SJSA1 (cell line): ENCODE results near the gene TBC1D2B. TPM values are rescaled to one million over a fixed set of nuclear protein-coding genes. Genes with fewer than 3 reads are reported as not detected.

Experiments used
- DNase-seq, 2 experiments: peaks; one replicate each; pipeline ENCODE4 v3.0.0-alpha.2; 2015 to 2020; ENCODE audit warnings: low spot score in 2 of 2, low read depth in 1 of 2
- H3K27ac ChIP-seq: fragments of 250-450 bp; sonication (Bioruptor Pico); 2 replicates; pipeline ENCODE4 v1.5.1; 2020; ENCODE audit warnings: mild to moderate bottlenecking, moderate library complexity
- H3K27me3 ChIP-seq: fragments of 250-450 bp; sonication (Bioruptor Pico); replicated peaks from 2 replicates; pipeline ENCODE4 v1.5.1; 2020; ENCODE audit warnings: mild to moderate bottlenecking, moderate library complexity
- H3K36me3 ChIP-seq: fragments of 250-450 bp; sonication (Bioruptor Pico); 2 replicates; pipeline ENCODE4 v1.5.1; 2020; ENCODE audit warnings: mild to moderate bottlenecking
- H3K4me1 ChIP-seq: fragments of 250-450 bp; sonication (Bioruptor Pico); replicated peaks from 2 replicates; pipeline ENCODE4 v1.6.1; 2021; ENCODE audit warnings: mild to moderate bottlenecking
- H3K4me3 ChIP-seq: fragments of 250-450 bp; sonication (Bioruptor Pico); 2 replicates; pipeline ENCODE4 v1.5.1; 2020; ENCODE audit warnings: mild to moderate bottlenecking
- H3K9me3 ChIP-seq: fragments of 250-450 bp; sonication (Bioruptor Pico); replicated peaks from 2 replicates; pipeline ENCODE4 v1.5.1; 2020; ENCODE audit warnings: mild to moderate bottlenecking
- total RNA-seq: library from RNA; depleted of rRNA; stranded (reverse); fragments of >200 nt; shearing (Covaris generic); gene quantifications from 2 replicates; pipeline ENCODE4 v1.2.3, GENCODE V29; 2014

Gene TBC1D2B
- total RNA-seq, 1 experiment from 2014 or later = 28.2 TPM

DNA sequence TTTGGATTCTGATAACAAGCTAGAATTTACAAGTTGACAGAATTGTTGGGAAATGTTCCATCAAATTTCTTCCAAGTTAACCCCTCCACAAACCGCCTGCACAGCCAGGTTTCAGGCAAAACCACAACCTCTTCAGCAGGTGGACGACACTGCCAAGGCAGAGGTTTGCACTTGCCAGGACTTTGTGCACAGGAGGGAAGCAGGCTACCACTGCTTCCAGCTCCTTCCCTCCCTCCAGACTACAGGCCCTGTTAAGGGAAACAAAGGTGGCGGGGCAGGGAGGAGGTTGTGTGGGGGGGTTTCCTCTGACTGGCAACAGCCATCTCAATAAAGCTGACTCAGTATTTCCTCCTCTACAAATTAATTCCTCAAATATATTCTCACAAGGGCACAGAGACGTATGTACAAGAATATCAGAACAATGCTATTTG is 42.2 kb downstream of the TBC1D2B start:
- no peaks in the 10 kb centered on the region; the same call in 1 of the 2 replicates for H3K4me1 ChIP-seq
- H3K27ac ChIP-seq = no peak overlapping the region
- no peak overlapping the region for H3K4me3 ChIP-seq
- DNase-seq = no peak
- no peaks in the 10 kb centered on the region for H3K9me3 ChIP-seq
- peaks cover 13% of the 10 kb centered on the region for H3K36me3 ChIP-seq
- no peaks in the 10 kb centered on the region for H3K27me3 ChIP-seq

DNA sequence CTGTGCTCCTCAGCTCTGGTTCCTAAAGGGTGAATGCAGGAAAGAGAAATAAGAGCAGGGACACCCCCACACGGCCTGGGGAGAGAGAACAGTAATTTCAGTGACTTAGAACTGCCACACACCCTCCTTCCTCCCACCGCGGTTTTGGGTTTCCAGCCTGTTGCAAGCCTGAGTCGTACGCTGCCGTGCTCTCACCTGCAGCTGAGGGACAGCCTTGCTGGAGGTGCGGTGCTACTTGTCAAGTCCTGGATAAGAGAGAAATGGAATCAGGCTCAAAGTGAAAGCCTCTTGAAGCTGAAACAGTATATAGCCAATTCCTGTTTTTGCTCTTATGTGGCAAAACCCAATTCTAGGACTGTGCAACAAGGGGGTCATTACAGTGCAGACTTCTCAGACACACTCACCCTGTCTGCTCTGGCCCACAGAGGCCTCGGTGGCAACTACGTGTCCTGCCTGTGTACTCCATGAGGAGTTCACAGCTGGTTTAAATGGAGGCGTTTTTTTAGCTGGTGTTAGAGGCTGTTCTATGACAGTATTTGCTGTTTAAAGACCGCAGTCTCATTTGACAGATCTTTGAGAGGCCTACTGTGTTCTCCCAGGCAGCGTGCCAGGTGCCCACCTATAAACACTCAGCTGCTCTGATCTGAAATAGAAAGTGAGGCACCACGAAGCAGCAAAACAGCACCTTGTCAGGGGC is 42.9 kb downstream of the TBC1D2B start:
- no peaks in the 10 kb centered on the region for H3K9me3 ChIP-seq
- H3K4me1 ChIP-seq = no peaks in the 10 kb centered on the region; the same call in 1 of the 2 replicates
- H3K4me3 ChIP-seq = no peak overlapping the region
- peaks cover 16% of the 10 kb centered on the region for H3K36me3 ChIP-seq
- no peaks in the 10 kb centered on the region for H3K27me3 ChIP-seq
- DNase-seq = no peak
- H3K27ac ChIP-seq = no peak overlapping the region

- DNase-seq = no peak
- no peaks in the 10 kb centered on the region for H3K27me3 ChIP-seq
- H3K4me1 ChIP-seq = no peaks in the 10 kb centered on the region; the same call in 1 of the 2 replicates
- no peak overlapping the region for H3K27ac ChIP-seq
- H3K4me3 ChIP-seq = no peak overlapping the region
- H3K36me3 ChIP-seq = peaks cover 19% of the 10 kb centered on the region
- no peaks in the 10 kb centered on the region for H3K9me3 ChIP-seq
These were observed 43.6 kb downstream of the TBC1D2B start for GRCh38 chr15:78033864-78034263.

GRCh38 chr15:78032671-78033070 is 44.8 kb downstream of the TBC1D2B start:
- Histone ChIP-seq H3K4me1 (no peaks in the 10 kb centered on the region; the same call in 1 of the 2 replicates), H3K4me3 (no peak overlapping the region), H3K27me3 (no peaks in the 10 kb centered on the region), H3K9me3 (no peaks in the 10 kb centered on the region), H3K36me3 (peaks cover 22% of the 10 kb centered on the region), H3K27ac (no peak overlapping the region)
- no peak for DNase-seq

GRCh38 chr15:78024883-78025282 is 52.6 kb downstream of the TBC1D2B start:
- no peak for DNase-seq

DNA sequence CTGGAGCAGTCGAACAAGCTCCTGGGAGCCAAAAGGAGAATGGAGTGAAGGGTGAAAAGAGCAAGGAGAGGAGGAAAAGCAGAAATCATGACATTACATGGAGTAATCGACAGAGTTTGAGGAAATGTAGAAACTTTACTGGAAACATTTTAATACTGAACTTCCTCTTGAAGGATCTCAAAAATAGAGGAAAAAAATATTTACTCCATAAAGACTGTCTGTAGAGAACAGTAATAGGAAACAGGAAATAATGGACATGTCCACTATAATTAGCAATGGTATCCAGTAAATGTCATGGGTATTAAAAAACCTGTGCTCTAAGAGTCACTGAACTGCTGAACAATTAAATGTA is 53.0 kb downstream of the TBC1D2B start:
- DNase-seq = no peak
- Histone ChIP-seq H3K9me3 (no peaks in the 10 kb centered on the region), H3K27ac (no peak overlapping the region), H3K36me3 (peaks cover 49% of the 10 kb centered on the region), H3K4me3 (no peak overlapping the region), H3K27me3 (no peaks in the 10 kb centered on the region), H3K4me1 (no peaks in the 10 kb centered on the region)

More at GRCh38 chr15:78024883-78025282, 52.6 kb downstream of the TBC1D2B start:
- Histone ChIP-seq H3K27me3 (no peaks in the 10 kb centered on the region), H3K27ac (no peak overlapping the region), H3K4me3 (no peak overlapping the region), H3K36me3 (peaks cover 53% of the 10 kb centered on the region), H3K9me3 (no peaks in the 10 kb centered on the region), H3K4me1 (no peaks in the 10 kb centered on the region)

- H3K36me3 ChIP-seq = peaks cover 45% of the 10 kb centered on the region
- no peak overlapping the region for H3K4me3 ChIP-seq
- no peak for DNase-seq
- no peaks in the 10 kb centered on the region for H3K4me1 ChIP-seq
- H3K27ac ChIP-seq = no peak overlapping the region
- no peaks in the 10 kb centered on the region for H3K9me3 ChIP-seq
- no peaks in the 10 kb centered on the region for H3K27me3 ChIP-seq
These were observed 53.5 kb downstream of the TBC1D2B start for GRCh38 chr15:78023865-78024518.

DNA sequence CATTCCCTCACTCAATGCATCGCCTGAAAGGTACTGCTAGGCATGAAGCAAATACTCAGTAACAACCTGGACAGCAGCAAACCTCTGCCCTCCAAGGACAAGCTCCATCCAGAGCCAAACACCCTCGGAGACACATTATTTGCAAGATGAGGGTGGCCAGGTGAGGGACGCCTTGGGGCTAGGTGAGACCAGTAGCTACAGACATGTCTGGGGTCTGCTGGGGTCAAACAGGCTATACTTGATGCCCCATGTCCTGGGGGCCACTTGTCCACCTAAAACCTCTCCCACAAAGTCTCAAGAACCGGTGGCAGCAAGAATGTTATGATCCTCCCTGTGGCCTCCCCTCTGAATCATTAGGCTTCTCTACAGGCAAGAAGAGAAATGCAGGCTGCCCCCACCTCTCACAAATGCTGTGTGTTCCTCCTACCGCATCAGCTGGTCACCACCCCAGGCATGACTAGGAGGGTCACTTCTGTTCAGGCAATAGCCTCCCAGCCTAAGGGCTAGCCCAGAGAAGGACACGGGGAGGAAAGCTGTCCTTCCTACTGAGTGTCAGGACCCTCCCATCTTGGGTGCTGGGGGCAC is 54.3 kb downstream of the TBC1D2B start:
- Histone ChIP-seq H3K9me3 (no peaks in the 10 kb centered on the region), H3K27ac (no peak overlapping the region), H3K27me3 (no peaks in the 10 kb centered on the region), H3K36me3 (peaks cover 42% of the 10 kb centered on the region), H3K4me1 (no peaks in the 10 kb centered on the region), H3K4me3 (no peak overlapping the region)
- no peak for DNase-seq

DNA sequence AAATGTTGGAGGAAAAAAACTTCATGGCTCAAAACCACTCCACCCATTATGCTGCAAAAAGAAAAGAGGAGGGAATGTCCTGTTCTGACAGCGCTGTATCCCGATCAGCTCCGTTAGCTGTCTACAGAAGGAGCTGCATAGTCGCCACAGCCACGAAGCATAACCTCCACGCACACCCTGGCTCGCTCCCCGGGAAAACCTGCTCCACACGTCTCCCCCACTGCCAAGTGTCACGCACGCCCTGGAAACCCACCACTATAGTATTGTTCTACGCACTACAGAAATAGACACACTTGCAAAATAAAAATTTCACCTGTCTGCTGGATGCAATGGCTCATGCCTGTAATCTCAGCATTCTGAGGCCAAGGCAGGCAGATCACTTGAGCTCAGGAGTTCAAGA is 55.8 kb downstream of the TBC1D2B start:
- no peaks in the 10 kb centered on the region for H3K4me1 ChIP-seq
- no peak overlapping the region for H3K4me3 ChIP-seq
- no peaks in the 10 kb centered on the region for H3K9me3 ChIP-seq
- DNase-seq = no peak
- peaks cover 40% of the 10 kb centered on the region for H3K36me3 ChIP-seq
- H3K27me3 ChIP-seq = no peaks in the 10 kb centered on the region
- no peak overlapping the region for H3K27ac ChIP-seq

GRCh38 chr15:78020007-78020406 is 57.5 kb downstream of the TBC1D2B start:
- H3K27ac ChIP-seq = no peak overlapping the region
- H3K4me1 ChIP-seq = no peaks in the 10 kb centered on the region
- H3K27me3 ChIP-seq = no peaks in the 10 kb centered on the region
- H3K36me3 ChIP-seq = peaks cover 50% of the 10 kb centered on the region
- H3K4me3 ChIP-seq = no peak overlapping the region
- DNase-seq = no peak
- H3K9me3 ChIP-seq = no peaks in the 10 kb centered on the region

- Histone ChIP-seq H3K27ac (no peak overlapping the region), H3K36me3 (peaks cover 55% of the 10 kb centered on the region), H3K4me1 (no peaks in the 10 kb centered on the region), H3K9me3 (no peaks in the 10 kb centered on the region), H3K4me3 (no peak overlapping the region), H3K27me3 (no peaks in the 10 kb centered on the region)
- no peak for DNase-seq
These were observed 58.4 kb downstream of the TBC1D2B start for GRCh38 chr15:78018946-78019644.

GRCh38 chr15:78018445-78018844 is 59.1 kb downstream of the TBC1D2B start:
- Histone ChIP-seq H3K9me3 (no peaks in the 10 kb centered on the region), H3K27ac (no peak overlapping the region), H3K27me3 (no peaks in the 10 kb centered on the region), H3K36me3 (peaks cover 51% of the 10 kb centered on the region), H3K4me1 (no peaks in the 10 kb centered on the region), H3K4me3 (no peak overlapping the region)
- no peak for DNase-seq

DNA sequence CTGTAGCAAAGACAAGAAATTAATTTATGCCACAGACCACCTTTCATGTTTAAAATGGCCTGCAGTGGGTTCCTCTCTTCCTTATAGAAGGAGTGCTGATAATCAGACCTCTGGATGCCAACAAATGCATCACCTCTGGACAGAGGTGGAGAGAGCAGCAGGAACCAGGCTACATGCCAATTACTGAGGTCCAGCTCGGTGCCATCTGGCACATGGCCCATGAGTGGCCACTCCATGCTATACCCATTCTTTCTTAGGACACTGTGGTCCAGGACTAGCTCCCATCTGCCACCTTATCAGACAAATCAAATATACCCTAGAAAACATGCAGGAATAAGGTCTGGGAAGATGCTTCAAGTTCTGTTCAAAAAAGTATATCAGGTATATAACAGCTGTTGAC is 60.7 kb downstream of the TBC1D2B start:
- no peak for DNase-seq
- H3K27ac ChIP-seq = no peak overlapping the region
- H3K4me3 ChIP-seq = no peak overlapping the region
- no peaks in the 10 kb centered on the region for H3K27me3 ChIP-seq
- H3K4me1 ChIP-seq = no peaks in the 10 kb centered on the region
- H3K9me3 ChIP-seq = no peaks in the 10 kb centered on the region
- peaks cover 58% of the 10 kb centered on the region for H3K36me3 ChIP-seq

GRCh38 chr15:78012643-78013077 is 64.9 kb downstream of the TBC1D2B start:
- H3K4me1 ChIP-seq = no peaks in the 10 kb centered on the region
- H3K9me3 ChIP-seq = no peaks in the 10 kb centered on the region
- peaks cover 65% of the 10 kb centered on the region for H3K36me3 ChIP-seq
- no peak overlapping the region for H3K4me3 ChIP-seq
- H3K27me3 ChIP-seq = no peaks in the 10 kb centered on the region
- DNase-seq = no peak
- H3K27ac ChIP-seq = no peak overlapping the region
